Pulmonary artery endothelial cell (primary cell): Measurements from ENCODE around the gene CCNDBP1. TPM values are rescaled to one million over a fixed set of nuclear protein-coding genes. Genes with fewer than 3 reads are reported as not detected.
"Not testable (repeated sequence)": the region's sequence is repeated elsewhere in the genome, so short reads cannot be mapped to it uniquely, and the experiment has no call there.

Experiments
- DNase-seq: peaks from one replicate; pipeline ENCODE4 v3.0.0-alpha.2; 2011; ENCODE audit warnings: low read depth, low spot score
- total RNA-seq: library from RNA; depleted of rRNA; stranded (reverse); fragments of >200 nt; gene quantifications from 2 replicates; pipeline ENCODE4 v1.2.3, GENCODE V29; 2014

The CCNDBP1 gene
- total RNA-seq, 1 donor from 2014 or later = 74.8 TPM

GRCh38 chr15:43214592-43215295, 29.5 kb downstream of the CCNDBP1 start:
- DNase-seq = no peak

GRCh38 chr15:43215961-43216360, 30.8 kb downstream of the CCNDBP1 start:
- no peak for DNase-seq

- no peak for DNase-seq
These were observed 33.9 kb downstream of the CCNDBP1 start for GRCh38 chr15:43218908-43219706.

- no peak for DNase-seq
These were observed 35.0 kb downstream of the CCNDBP1 start for GRCh38 chr15:43219929-43220928.

GRCh38 chr15:43220991-43221403, 35.8 kb downstream of the CCNDBP1 start, which contains the start of gene EPB42:
Gene EPB42, minus strand, starts transcription at chr15:43221018. Its CDS starts 193 bp downstream, at chr15:43220825.
- DNase-seq = no peak

GRCh38 chr15:43221422-43221821, 36.2 kb downstream of the CCNDBP1 start:
- DNase-seq = no peak

- DNase-seq = peak; percentile 15
These were observed 40.2 kb downstream of the CCNDBP1 start for GRCh38 chr15:43225201-43225949.

GRCh38 chr15:43225950-43226255, 40.7 kb downstream of the CCNDBP1 start:
- not testable (repeated sequence) for DNase-seq

- DNase-seq = no peak
These were observed 41.5 kb downstream of the CCNDBP1 start for GRCh38 chr15:43226436-43227305.

- DNase-seq = no peak
These were observed 44.8 kb downstream of the CCNDBP1 start for GRCh38 chr15:43229977-43230376.

- DNase-seq = no peak
These were observed 45.5 kb downstream of the CCNDBP1 start for GRCh38 chr15:43230640-43231115.

GRCh38 chr15:43232289-43232874, 47.2 kb downstream of the CCNDBP1 start:
- DNase-seq = no peak

- DNase-seq = no peak
These were observed 50.3 kb downstream of the CCNDBP1 start for GRCh38 chr15:43235536-43235935.

- no peak for DNase-seq
These were observed 52.8 kb downstream of the CCNDBP1 start for GRCh38 chr15:43237842-43238470.

- no peak for DNase-seq
These were observed 53.5 kb downstream of the CCNDBP1 start for GRCh38 chr15:43238671-43239131.

- DNase-seq = no peak
These were observed 54.7 kb downstream of the CCNDBP1 start for GRCh38 chr15:43239732-43240491.

- DNase-seq = no peak
These were observed 55.9 kb downstream of the CCNDBP1 start for GRCh38 chr15:43241100-43241499.

GRCh38 chr15:43242616-43243015, 57.4 kb downstream of the CCNDBP1 start:
- no peak for DNase-seq
